GM18499 (cell line): ENCODE data around the gene EIF4E.

Experiments used
- ATAC-seq: cut with Tn5 transposase; IDR thresholded peaks from one replicate; pipeline ENCODE4 v1.9.1; 2021; ENCODE audit warnings: moderate number of reproducible peaks; ENCODE audit not compliant: insufficient read depth, unreplicated experiment

EIF4E gene

GRCh38 chr4:98928505-98929340 is at the start of gene EIF4E:
EIF4E (minus strand) TSS chr4:98929133; CDS start chr4:98929112, 21 bp downstream.
- peak; percentile 45 for ATAC-seq

- ATAC-seq = no peak
These were observed 48.6 kb upstream of the EIF4E start for GRCh38 chr4:98977557-98977956.

GRCh38 chr4:98976716-98977115 is 47.8 kb upstream of the EIF4E start:
- no peak for ATAC-seq

GRCh38 chr4:98969878-98970785 is 41.2 kb upstream of the EIF4E start:
- ATAC-seq = no peak

GRCh38 chr4:98967786-98968329 is 38.9 kb upstream of the EIF4E start:
- ATAC-seq = no peak

GRCh38 chr4:98966926-98967325 is 38.0 kb upstream of the EIF4E start:
- ATAC-seq = no peak

- ATAC-seq = no peak
These were observed 34.9 kb upstream of the EIF4E start for GRCh38 chr4:98963538-98964433.

GRCh38 chr4:98961770-98962169 is 32.8 kb upstream of the EIF4E start:
- no peak for ATAC-seq

GRCh38 chr4:98959411-98959810 is 30.5 kb upstream of the EIF4E start:
- ATAC-seq = no peak

- ATAC-seq = no peak
These were observed 29.1 kb upstream of the EIF4E start for GRCh38 chr4:98958065-98958464.

- ATAC-seq = no peak
These were observed 26.3 kb upstream of the EIF4E start for GRCh38 chr4:98955229-98955628.

GRCh38 chr4:98951710-98952109 is 22.8 kb upstream of the EIF4E start:
- no peak for ATAC-seq

- ATAC-seq = no peak
These were observed 22.0 kb upstream of the EIF4E start for GRCh38 chr4:98950925-98951324.

- ATAC-seq = no peak
These were observed 17.4 kb upstream of the EIF4E start for GRCh38 chr4:98946359-98946758.

GRCh38 chr4:98945297-98945850 is 16.4 kb upstream of the EIF4E start:
- ATAC-seq = peak; percentile 68

GRCh38 chr4:98939892-98940298 is 11.0 kb upstream of the EIF4E start:
- no peak for ATAC-seq

- no peak for ATAC-seq
These were observed 10.5 kb upstream of the EIF4E start for GRCh38 chr4:98939438-98939837.

- ATAC-seq = no peak
These were observed 9.2 kb upstream of the EIF4E start for GRCh38 chr4:98937986-98938720.

GRCh38 chr4:98935633-98936032 is 6.7 kb upstream of the EIF4E start:
- no peak for ATAC-seq
